ENCODE results near the gene FAM180A. TPM values are rescaled to one million over a fixed set of nuclear protein-coding genes. Genes with fewer than 3 reads are reported as not detected.

FAM180A gene
- total RNA-seq, 1 donor from 2014 or later, result not detected

DNA sequence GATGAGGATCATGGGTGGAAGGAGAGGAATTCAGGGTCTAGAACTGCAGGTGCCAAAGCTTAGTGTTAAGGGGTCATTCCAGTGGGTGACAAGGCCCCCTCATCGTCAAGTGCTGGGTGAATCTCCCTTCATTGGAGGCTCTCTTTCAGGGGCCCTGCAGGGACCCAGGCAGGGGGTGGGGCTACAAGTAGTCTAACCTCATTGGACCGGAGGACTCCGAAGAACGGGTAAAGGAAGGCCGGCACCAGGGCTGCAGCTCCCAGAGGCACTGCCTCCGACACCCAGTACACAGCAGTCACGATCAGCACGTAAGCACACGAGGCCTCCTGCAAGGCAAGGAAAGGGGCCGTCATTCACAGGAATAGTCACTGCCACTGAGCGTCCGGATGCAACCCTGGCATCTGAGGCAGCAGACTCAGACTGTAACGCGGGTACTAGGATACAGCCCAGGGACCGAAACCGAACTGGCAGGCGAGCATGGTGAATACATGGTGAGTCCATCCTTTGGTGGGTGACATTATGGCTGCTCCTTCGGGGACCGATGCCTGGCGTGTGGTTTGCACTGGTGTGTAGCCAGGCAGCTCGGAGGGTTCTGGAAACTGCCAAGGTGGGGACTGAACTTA lies 27.3 kb downstream of the FAM180A start:
- TF ChIP-seq, protein P1, sequence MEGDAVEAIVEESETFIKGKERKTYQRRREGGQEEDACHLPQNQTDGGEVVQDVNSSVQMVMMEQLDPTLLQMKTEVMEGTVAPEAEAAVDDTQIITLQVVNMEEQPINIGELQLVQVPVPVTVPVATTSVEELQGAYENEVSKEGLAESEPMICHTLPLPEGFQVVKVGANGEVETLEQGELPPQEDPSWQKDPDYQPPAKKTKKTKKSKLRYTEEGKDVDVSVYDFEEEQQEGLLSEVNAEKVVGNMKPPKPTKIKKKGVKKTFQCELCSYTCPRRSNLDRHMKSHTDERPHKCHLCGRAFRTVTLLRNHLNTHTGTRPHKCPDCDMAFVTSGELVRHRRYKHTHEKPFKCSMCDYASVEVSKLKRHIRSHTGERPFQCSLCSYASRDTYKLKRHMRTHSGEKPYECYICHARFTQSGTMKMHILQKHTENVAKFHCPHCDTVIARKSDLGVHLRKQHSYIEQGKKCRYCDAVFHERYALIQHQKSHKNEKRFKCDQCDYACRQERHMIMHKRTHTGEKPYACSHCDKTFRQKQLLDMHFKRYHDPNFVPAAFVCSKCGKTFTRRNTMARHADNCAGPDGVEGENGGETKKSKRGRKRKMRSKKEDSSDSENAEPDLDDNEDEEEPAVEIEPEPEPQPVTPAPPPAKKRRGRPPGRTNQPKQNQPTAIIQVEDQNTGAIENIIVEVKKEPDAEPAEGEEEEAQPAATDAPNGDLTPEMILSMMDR (IDR thresholded peaks at IDR 0.05; ENCODE audit: partially characterized antibody, unreplicated experiment), result no peak
- peaks cover 23% of the 10 kb centered on the region for H3K4me1 Mint-ChIP-seq (ENCODE audit: low read depth, unreplicated experiment)
- no peak overlapping the region for H3K4me3 Mint-ChIP-seq (ENCODE audit: unreplicated experiment)
- peaks cover 2% of the 10 kb centered on the region for H3K9me3 Mint-ChIP-seq (ENCODE audit: unreplicated experiment)
- DNase-seq, result no peak
- H3K27me3 Mint-ChIP-seq (ENCODE audit: unreplicated experiment), result peaks cover 6% of the 10 kb centered on the region
- H3K27ac Mint-ChIP-seq (ENCODE audit: unreplicated experiment), result no peak overlapping the region
- H3K36me3 Mint-ChIP-seq (ENCODE audit: unreplicated experiment), result no peaks in the 10 kb centered on the region

DNA sequence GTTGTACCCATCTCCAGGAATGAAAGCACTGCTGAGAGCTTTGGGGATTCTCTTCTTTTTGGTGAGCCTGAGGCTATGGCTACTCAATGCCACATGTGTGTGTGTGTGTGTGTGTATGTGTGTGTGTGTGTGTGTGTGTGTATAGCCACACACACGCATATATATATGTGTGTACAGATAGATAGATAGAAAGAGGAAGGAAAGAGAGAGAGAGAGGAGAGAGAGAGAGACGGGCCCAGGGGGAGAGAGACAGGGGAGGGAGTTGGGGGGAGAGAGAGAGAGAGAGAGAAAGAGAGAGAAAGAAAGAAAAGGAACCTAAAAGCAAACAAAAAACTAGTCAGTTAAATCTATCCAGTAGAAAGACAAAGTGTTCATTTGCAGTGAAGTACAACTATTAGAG lies 28.9 kb downstream of the FAM180A start:
- no peak overlapping the region for H3K4me3 Mint-ChIP-seq (ENCODE audit: unreplicated experiment)
- peaks cover 6% of the 10 kb centered on the region for H3K27me3 Mint-ChIP-seq (ENCODE audit: unreplicated experiment)
- peaks cover 2% of the 10 kb centered on the region for H3K9me3 Mint-ChIP-seq (ENCODE audit: unreplicated experiment)
- H3K4me1 Mint-ChIP-seq (ENCODE audit: low read depth, unreplicated experiment), result peaks cover 23% of the 10 kb centered on the region
- no peak overlapping the region for H3K27ac Mint-ChIP-seq (ENCODE audit: unreplicated experiment)
- no peak for DNase-seq
- TF ChIP-seq, protein P1 (IDR thresholded peaks at IDR 0.05; ENCODE audit: partially characterized antibody, unreplicated experiment), result no peak
- H3K36me3 Mint-ChIP-seq (ENCODE audit: unreplicated experiment), result no peaks in the 10 kb centered on the region

DNA sequence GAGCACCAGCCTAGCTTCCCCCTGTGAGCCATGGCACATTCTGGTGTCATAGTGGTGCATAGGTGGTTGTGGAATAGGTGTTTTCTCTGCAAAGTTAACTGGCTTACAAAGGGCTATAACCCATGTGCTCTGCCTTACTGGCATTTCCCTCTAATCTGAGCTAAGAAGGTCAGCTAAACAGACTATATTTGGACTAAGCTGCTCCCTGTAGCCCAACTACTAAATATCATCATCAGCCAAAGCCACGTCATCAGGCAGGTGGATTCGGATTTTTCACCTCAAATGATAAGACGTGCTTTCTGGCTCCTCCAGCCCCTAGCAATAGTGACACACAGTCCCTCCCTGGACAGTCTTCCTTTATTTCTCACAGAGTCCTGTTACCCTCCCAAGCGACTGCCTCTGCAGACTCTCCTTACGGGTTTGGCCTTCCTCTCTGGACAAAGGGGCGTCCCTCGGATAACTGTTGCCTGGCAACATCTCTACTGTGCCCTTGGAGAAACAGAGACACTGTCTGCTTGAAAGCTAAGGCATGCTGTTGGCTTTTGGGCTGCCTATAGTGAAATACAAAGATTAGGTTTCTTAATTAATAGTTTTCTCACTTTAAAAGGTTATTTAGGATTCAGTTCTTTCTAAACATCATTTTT lies 29.7 kb downstream of the FAM180A start:
- Mint-ChIP-seq H3K4me1 (ENCODE audit: low read depth, unreplicated experiment) (peaks cover 26% of the 10 kb centered on the region), H3K27ac (ENCODE audit: unreplicated experiment) (no peak overlapping the region), H3K27me3 (ENCODE audit: unreplicated experiment) (peaks cover 6% of the 10 kb centered on the region), H3K4me3 (ENCODE audit: unreplicated experiment) (no peak overlapping the region), H3K36me3 (ENCODE audit: unreplicated experiment) (no peaks in the 10 kb centered on the region), H3K9me3 (ENCODE audit: unreplicated experiment) (peaks cover 2% of the 10 kb centered on the region)
- DNase-seq, result no peak
- TF ChIP-seq, protein P1 (IDR thresholded peaks at IDR 0.05; ENCODE audit: partially characterized antibody, unreplicated experiment), result no peak

DNA sequence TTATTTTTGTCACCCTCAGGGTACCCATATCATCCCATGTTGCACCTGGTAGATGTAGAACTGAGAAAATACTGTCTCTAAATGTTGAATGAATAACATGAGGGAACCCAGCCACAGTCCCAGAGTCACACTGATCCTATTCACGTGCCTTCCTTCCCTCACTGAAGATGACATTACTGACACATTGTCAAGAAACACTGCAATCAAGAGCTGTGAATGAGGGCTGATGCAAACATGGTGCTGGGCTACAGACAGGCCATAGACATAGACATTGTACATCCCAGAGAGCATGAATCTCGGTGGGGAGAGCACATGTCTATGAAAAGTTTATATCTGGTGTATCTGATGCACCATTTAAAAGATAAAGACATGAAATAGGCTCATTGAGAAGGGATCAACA lies 30.4 kb downstream of the FAM180A start:
- H3K4me3 Mint-ChIP-seq (ENCODE audit: unreplicated experiment), result no peak overlapping the region
- no peaks in the 10 kb centered on the region for H3K36me3 Mint-ChIP-seq (ENCODE audit: unreplicated experiment)
- TF ChIP-seq, protein P1 (IDR thresholded peaks at IDR 0.05; ENCODE audit: partially characterized antibody, unreplicated experiment), result no peak
- H3K9me3 Mint-ChIP-seq (ENCODE audit: unreplicated experiment), result peaks cover 2% of the 10 kb centered on the region
- H3K4me1 Mint-ChIP-seq (ENCODE audit: low read depth, unreplicated experiment), result peaks cover 26% of the 10 kb centered on the region
- no peak for DNase-seq
- peak overlapping the region; percentile 62 for H3K27ac Mint-ChIP-seq (ENCODE audit: unreplicated experiment)
- H3K27me3 Mint-ChIP-seq (ENCODE audit: unreplicated experiment), result peaks cover 6% of the 10 kb centered on the region

DNA sequence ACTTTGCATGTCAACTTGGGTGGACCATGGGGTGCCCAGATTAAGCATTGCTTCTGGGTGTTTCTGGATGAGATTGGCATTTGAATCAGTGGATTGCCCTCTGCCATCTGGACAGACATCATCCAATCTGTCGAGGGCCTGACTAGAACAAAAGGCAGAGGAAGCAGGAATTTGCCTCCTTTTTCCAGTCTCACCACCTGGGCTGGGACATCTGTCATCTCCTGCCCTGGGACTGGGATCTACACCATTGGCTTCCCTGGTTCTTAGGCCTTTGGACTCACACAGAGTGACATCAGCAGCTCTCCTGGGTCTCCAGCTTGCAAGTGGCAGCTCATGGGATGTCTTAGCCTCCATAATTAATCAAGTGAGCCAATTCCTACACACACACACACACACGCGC lies 30.9 kb downstream of the FAM180A start:
- Mint-ChIP-seq H3K27ac (ENCODE audit: unreplicated experiment) (peak overlapping the region; percentile 62), H3K27me3 (ENCODE audit: unreplicated experiment) (peaks cover 6% of the 10 kb centered on the region), H3K4me1 (ENCODE audit: low read depth, unreplicated experiment) (peaks cover 30% of the 10 kb centered on the region), H3K9me3 (ENCODE audit: unreplicated experiment) (peaks cover 3% of the 10 kb centered on the region), H3K36me3 (ENCODE audit: unreplicated experiment) (no peaks in the 10 kb centered on the region), H3K4me3 (ENCODE audit: unreplicated experiment) (no peak overlapping the region)
- TF ChIP-seq, protein P1 (IDR thresholded peaks at IDR 0.05; ENCODE audit: partially characterized antibody, unreplicated experiment), result no peak
- no peak for DNase-seq
